WTC11 (cell line): ENCODE results near the gene ZNF576. TPM values are rescaled to one million over a fixed set of nuclear protein-coding genes. Genes with fewer than 3 reads are reported as not detected.

Experiments used
- ATAC-seq: fragments of 200-7000 bp; cut with Tn5 transposase; 2 replicates; pipeline ENCODE4 v1.10.0; 2021; ENCODE audit warnings: mild to moderate bottlenecking, moderate library complexity
- CTCF ChIA-PET: fragments of 300-600 bp; sonication (Branson Sonifier 250); formaldehyde crosslinking; loops from one replicate; lab custom pipeline; 2021; ENCODE audit warnings: antibody characterized with exemption; lab: Charles Lee
- POLR2A ChIA-PET: fragments of 350-600 bp; sonication (Branson Sonifier 250); formaldehyde crosslinking; loops from one replicate; lab custom pipeline; 2021; ENCODE audit warnings: antibody characterized with exemption; lab: Charles Lee
- DNase-seq: peaks from one replicate; pipeline ENCODE4 v3.0.0; 2021; ENCODE audit warnings: low spot score
- H3K27ac Mint-ChIP-seq: 2 replicates; pipeline ENCODE4 v1.8.0; 2021; ENCODE audit warnings: mixed read lengths
- H3K27me3 Mint-ChIP-seq: 2 replicates; pipeline ENCODE4 v1.8.0; 2021; ENCODE audit warnings: low read depth, mild to moderate bottlenecking, moderate library complexity, mixed read lengths
- H3K36me3 Mint-ChIP-seq: 2 replicates; pipeline ENCODE4 v1.8.0; 2021; ENCODE audit warnings: mixed read lengths
- H3K4me1 Mint-ChIP-seq: 2 replicates; pipeline ENCODE4 v1.8.0; 2022; ENCODE audit warnings: mixed read lengths
- H3K4me3 Mint-ChIP-seq: 2 replicates; pipeline ENCODE4 v1.8.0; 2021; ENCODE audit warnings: mild to moderate bottlenecking, moderate library complexity, mixed read lengths
- H3K9me3 Mint-ChIP-seq: 2 replicates; pipeline ENCODE4 v1.8.0; 2021; ENCODE audit warnings: mixed read lengths
- AR ChIP-seq: fragments of 250-450 bp; sonication (Bioruptor Pico); IDR thresholded peaks from 2 replicates; pipeline ENCODE4 v1.9.0; 2021; ENCODE audit warnings: mild to moderate bottlenecking
- ATF1 ChIP-seq: sonication (generic); formaldehyde crosslinking; IDR thresholded peaks from 2 replicates; pipeline ENCODE4 v1.8.1; 2023; ENCODE audit warnings: mild to moderate bottlenecking, moderate library complexity, missing genetic modification reagents
- ATF2 ChIP-seq: sonication (generic); formaldehyde crosslinking; IDR thresholded peaks from 2 replicates; pipeline ENCODE4 v1.8.1; 2022; ENCODE audit warnings: low read depth, missing genetic modification reagents, borderline replicate concordance
- ETV6 ChIP-seq: sonication (generic); formaldehyde crosslinking; IDR thresholded peaks from 2 replicates; pipeline ENCODE4 v1.8.1; 2022; ENCODE audit warnings: mild to moderate bottlenecking, missing genetic modification reagents
- IRF1 ChIP-seq: sonication (generic); formaldehyde crosslinking; IDR thresholded peaks from 2 replicates; pipeline ENCODE4 v1.8.0; 2023; ENCODE audit warnings: missing genetic modification reagents
- SOX15 ChIP-seq: fragments of 250-450 bp; sonication (Bioruptor Pico); IDR thresholded peaks from 2 replicates; pipeline ENCODE4 v1.9.0; 2021; ENCODE audit warnings: mild to moderate bottlenecking
- ZMAT4 ChIP-seq: fragments of 250-450 bp; sonication (Bioruptor Pico); IDR thresholded peaks from 2 replicates; pipeline ENCODE4 v1.9.0; 2021; ENCODE audit warnings: mild to moderate bottlenecking
- ZSCAN18 ChIP-seq: fragments of 250-450 bp; sonication (Bioruptor Pico); IDR thresholded peaks from 2 replicates; pipeline ENCODE4 v2.1.2; 2022; ENCODE audit warnings: mild to moderate bottlenecking, moderate library complexity
- total RNA-seq: library from RNA; stranded (reverse); gene quantifications from 3 replicates; pipeline ENCODE4 v1.2.3, GENCODE V29; 2021
- TF ChIP-seq, protein P1 (sequence below): fragments of 250-450 bp; sonication (Bioruptor Pico); IDR thresholded peaks from 2 replicates; pipeline ENCODE4 v1.9.0; 2021; ENCODE audit warnings: mild to moderate bottlenecking, borderline replicate concordance
- TF ChIP-seq, protein P2 (sequence below): sonication (generic); formaldehyde crosslinking; IDR thresholded peaks from 2 replicates; pipeline ENCODE4 v1.8.1; 2023; ENCODE audit warnings: mild to moderate bottlenecking, moderate library complexity, missing genetic modification reagents
- TF ChIP-seq, protein P3 (sequence below): sonication (generic); formaldehyde crosslinking; IDR thresholded peaks from 2 replicates; pipeline ENCODE4 v1.8.1; 2023; ENCODE audit warnings: mild to moderate bottlenecking, missing genetic modification reagents
- TF ChIP-seq, protein P4 (sequence below): sonication (generic); formaldehyde crosslinking; IDR thresholded peaks from 2 replicates; pipeline ENCODE4 v1.8.0; 2023; ENCODE audit warnings: missing genetic modification reagents, mild to moderate bottlenecking, borderline replicate concordance
- TF ChIP-seq, protein P5 (sequence below): sonication (generic); formaldehyde crosslinking; IDR thresholded peaks from 2 replicates; pipeline ENCODE4 v1.8.1; 2022; ENCODE audit warnings: low read depth, mild to moderate bottlenecking, moderate library complexity, missing genetic modification reagents, borderline replicate concordance

Gene ZNF576
- total RNA-seq, 1 experiment from 2014 or later: 15.9 TPM

GRCh38 chr19:43633520-43633919 lies 37.1 kb downstream of the ZNF576 start (continued):
- TF ChIP-seq, protein P1, sequence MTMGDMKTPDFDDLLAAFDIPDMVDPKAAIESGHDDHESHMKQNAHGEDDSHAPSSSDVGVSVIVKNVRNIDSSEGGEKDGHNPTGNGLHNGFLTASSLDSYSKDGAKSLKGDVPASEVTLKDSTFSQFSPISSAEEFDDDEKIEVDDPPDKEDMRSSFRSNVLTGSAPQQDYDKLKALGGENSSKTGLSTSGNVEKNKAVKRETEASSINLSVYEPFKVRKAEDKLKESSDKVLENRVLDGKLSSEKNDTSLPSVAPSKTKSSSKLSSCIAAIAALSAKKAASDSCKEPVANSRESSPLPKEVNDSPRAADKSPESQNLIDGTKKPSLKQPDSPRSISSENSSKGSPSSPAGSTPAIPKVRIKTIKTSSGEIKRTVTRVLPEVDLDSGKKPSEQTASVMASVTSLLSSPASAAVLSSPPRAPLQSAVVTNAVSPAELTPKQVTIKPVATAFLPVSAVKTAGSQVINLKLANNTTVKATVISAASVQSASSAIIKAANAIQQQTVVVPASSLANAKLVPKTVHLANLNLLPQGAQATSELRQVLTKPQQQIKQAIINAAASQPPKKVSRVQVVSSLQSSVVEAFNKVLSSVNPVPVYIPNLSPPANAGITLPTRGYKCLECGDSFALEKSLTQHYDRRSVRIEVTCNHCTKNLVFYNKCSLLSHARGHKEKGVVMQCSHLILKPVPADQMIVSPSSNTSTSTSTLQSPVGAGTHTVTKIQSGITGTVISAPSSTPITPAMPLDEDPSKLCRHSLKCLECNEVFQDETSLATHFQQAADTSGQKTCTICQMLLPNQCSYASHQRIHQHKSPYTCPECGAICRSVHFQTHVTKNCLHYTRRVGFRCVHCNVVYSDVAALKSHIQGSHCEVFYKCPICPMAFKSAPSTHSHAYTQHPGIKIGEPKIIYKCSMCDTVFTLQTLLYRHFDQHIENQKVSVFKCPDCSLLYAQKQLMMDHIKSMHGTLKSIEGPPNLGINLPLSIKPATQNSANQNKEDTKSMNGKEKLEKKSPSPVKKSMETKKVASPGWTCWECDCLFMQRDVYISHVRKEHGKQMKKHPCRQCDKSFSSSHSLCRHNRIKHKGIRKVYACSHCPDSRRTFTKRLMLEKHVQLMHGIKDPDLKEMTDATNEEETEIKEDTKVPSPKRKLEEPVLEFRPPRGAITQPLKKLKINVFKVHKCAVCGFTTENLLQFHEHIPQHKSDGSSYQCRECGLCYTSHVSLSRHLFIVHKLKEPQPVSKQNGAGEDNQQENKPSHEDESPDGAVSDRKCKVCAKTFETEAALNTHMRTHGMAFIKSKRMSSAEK (CRISPR knock-in tag): no peak
- TF ChIP-seq ATF1 (CRISPR knock-in tag): no peak
- no peak for TF ChIP-seq AR (CRISPR knock-in tag)
- TF ChIP-seq, protein P2, sequence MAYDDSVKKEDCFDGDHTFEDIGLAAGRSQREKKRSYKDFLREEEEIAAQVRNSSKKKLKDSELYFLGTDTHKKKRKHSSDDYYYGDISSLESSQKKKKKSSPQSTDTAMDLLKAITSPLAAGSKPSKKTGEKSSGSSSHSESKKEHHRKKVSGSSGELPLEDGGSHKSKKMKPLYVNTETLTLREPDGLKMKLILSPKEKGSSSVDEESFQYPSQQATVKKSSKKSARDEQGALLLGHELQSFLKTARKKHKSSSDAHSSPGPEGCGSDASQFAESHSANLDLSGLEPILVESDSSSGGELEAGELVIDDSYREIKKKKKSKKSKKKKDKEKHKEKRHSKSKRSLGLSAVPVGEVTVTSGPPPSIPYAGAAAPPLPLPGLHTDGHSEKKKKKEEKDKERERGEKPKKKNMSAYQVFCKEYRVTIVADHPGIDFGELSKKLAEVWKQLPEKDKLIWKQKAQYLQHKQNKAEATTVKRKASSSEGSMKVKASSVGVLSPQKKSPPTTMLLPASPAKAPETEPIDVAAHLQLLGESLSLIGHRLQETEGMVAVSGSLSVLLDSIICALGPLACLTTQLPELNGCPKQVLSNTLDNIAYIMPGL (CRISPR knock-in tag): no peak
- TF ChIP-seq SOX15 (CRISPR knock-in tag): no peak
- no peak for TF ChIP-seq IRF1 (CRISPR knock-in tag)

DNA sequence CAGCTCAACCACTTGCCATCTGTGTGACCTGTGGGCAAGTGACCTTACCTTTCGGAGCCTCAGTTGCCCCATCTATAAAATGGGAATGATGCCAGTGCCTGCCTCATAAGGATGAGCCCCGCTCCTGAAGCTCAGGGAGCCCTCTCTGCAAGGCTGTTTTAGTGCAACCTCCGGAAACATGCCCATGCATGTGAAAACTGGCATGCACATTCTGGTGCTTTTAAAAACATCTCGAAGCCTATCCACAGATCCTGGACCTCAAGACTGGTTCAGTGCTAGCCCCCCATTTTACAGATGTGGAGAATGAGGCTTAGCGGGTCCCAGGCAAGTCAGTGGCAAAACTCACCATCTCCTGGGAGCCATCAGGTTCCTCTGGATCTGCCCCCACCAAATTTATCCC lies 37.7 kb downstream of the ZNF576 start:
- H3K36me3 Mint-ChIP-seq: no peaks in the 10 kb centered on the region
- peaks cover 63% of the 10 kb centered on the region for H3K27me3 Mint-ChIP-seq
- no peaks in the 10 kb centered on the region for H3K9me3 Mint-ChIP-seq
- H3K4me1 Mint-ChIP-seq: peaks cover 19% of the 10 kb centered on the region
- POLR2A ChIA-PET: no interaction called here
- CTCF ChIA-PET: interaction anchor here (0.8 to 2.2 kb wide), 3 partner anchors 18 to 34 kb away, joined by 3 to 10 read pairs (median 5); no protein-coding TSS in a partner anchor
- peak overlapping the region; percentile 82; the same call in 1 of the 2 replicates for H3K4me3 Mint-ChIP-seq
- no peak for ATAC-seq
- no peak overlapping the region for H3K27ac Mint-ChIP-seq
- DNase-seq: no peak
- TF ChIP-seq ZSCAN18 (CRISPR knock-in tag) (no peak), ZMAT4 (CRISPR knock-in tag) (no peak), ETV6 (CRISPR knock-in tag) (no peak), ATF2 (CRISPR knock-in tag) (no peak)
- TF ChIP-seq, protein P3, sequence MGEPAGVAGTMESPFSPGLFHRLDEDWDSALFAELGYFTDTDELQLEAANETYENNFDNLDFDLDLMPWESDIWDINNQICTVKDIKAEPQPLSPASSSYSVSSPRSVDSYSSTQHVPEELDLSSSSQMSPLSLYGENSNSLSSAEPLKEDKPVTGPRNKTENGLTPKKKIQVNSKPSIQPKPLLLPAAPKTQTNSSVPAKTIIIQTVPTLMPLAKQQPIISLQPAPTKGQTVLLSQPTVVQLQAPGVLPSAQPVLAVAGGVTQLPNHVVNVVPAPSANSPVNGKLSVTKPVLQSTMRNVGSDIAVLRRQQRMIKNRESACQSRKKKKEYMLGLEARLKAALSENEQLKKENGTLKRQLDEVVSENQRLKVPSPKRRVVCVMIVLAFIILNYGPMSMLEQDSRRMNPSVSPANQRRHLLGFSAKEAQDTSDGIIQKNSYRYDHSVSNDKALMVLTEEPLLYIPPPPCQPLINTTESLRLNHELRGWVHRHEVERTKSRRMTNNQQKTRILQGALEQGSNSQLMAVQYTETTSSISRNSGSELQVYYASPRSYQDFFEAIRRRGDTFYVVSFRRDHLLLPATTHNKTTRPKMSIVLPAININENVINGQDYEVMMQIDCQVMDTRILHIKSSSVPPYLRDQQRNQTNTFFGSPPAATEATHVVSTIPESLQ (CRISPR knock-in tag): no peak
- TF ChIP-seq, protein P4, sequence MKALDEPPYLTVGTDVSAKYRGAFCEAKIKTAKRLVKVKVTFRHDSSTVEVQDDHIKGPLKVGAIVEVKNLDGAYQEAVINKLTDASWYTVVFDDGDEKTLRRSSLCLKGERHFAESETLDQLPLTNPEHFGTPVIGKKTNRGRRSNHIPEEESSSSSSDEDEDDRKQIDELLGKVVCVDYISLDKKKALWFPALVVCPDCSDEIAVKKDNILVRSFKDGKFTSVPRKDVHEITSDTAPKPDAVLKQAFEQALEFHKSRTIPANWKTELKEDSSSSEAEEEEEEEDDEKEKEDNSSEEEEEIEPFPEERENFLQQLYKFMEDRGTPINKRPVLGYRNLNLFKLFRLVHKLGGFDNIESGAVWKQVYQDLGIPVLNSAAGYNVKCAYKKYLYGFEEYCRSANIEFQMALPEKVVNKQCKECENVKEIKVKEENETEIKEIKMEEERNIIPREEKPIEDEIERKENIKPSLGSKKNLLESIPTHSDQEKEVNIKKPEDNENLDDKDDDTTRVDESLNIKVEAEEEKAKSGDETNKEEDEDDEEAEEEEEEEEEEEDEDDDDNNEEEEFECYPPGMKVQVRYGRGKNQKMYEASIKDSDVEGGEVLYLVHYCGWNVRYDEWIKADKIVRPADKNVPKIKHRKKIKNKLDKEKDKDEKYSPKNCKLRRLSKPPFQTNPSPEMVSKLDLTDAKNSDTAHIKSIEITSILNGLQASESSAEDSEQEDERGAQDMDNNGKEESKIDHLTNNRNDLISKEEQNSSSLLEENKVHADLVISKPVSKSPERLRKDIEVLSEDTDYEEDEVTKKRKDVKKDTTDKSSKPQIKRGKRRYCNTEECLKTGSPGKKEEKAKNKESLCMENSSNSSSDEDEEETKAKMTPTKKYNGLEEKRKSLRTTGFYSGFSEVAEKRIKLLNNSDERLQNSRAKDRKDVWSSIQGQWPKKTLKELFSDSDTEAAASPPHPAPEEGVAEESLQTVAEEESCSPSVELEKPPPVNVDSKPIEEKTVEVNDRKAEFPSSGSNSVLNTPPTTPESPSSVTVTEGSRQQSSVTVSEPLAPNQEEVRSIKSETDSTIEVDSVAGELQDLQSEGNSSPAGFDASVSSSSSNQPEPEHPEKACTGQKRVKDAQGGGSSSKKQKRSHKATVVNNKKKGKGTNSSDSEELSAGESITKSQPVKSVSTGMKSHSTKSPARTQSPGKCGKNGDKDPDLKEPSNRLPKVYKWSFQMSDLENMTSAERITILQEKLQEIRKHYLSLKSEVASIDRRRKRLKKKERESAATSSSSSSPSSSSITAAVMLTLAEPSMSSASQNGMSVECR: no peak
- TF ChIP-seq, protein P5, sequence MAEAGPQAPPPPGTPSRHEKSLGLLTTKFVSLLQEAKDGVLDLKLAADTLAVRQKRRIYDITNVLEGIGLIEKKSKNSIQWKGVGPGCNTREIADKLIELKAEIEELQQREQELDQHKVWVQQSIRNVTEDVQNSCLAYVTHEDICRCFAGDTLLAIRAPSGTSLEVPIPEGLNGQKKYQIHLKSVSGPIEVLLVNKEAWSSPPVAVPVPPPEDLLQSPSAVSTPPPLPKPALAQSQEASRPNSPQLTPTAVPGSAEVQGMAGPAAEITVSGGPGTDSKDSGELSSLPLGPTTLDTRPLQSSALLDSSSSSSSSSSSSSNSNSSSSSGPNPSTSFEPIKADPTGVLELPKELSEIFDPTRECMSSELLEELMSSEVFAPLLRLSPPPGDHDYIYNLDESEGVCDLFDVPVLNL (CRISPR knock-in tag): no peak
